Activated naive CD4-positive, alpha-beta T cell treated with anti-CD3 and anti-CD28 coated beads, Interleukin-2, amount 50 U/mL, for 72 hours (primary cell): ENCODE data around the gene MAT2A. TPM values are rescaled to one million over a fixed set of nuclear protein-coding genes. Genes with fewer than 3 reads are reported as not detected.
"Not testable (repeated sequence)": the region's sequence is repeated elsewhere in the genome, so short reads cannot be mapped to it uniquely, and the experiment has no call there.

ENCODE experiments used
- ATAC-seq, 2 donors: fragments of 150-1000 bp; cut with Tn5 transposase; 2 replicates each; pipeline ENCODE4 v1.10.0; 2021; ENCODE audit warnings: mild to moderate bottlenecking in 2 of 2, moderate library complexity in 2 of 2
- DNase-seq, 2 donors: peaks; one replicate each; pipeline ENCODE4 v3.0.0; 2021 to 2022; ENCODE audit warnings: low spot score in 2 of 2
- H3K27ac Mint-ChIP-seq, 2 donors: one replicate each; pipeline ENCODE4 v1.8.0; 2022; ENCODE audit warnings: mild to moderate bottlenecking in 2 of 2, mixed read lengths in 2 of 2
- H3K36me3 Mint-ChIP-seq, 2 donors: one replicate each; pipeline ENCODE4 v1.8.0; 2022; ENCODE audit warnings: mixed read lengths in 2 of 2
- H3K9me3 Mint-ChIP-seq, 2 donors: one replicate each; pipeline ENCODE4 v1.8.0; 2022; ENCODE audit warnings: mixed read lengths in 2 of 2
- total RNA-seq, 2 donors: library from RNA; stranded (reverse); gene quantifications; one replicate each; pipeline ENCODE4 v1.2.3, GENCODE V29; 2022

Gene MAT2A
- total RNA-seq, 2 donors from 2014 or later, result 271 to 281 TPM

GRCh38 chr2:85539361-85540132 is 579 bp downstream of the MAT2A start:
- H3K9me3 Mint-ChIP-seq, result no peaks in the 10 kb centered on the region
- peak overlapping the region; percentile 94 to 97 for H3K27ac Mint-ChIP-seq
- H3K36me3 Mint-ChIP-seq, result peaks cover 54 to 68% of the 10 kb centered on the region in 2 donors
- DNase-seq (peak; percentile 71 to 81), ATAC-seq (peak; percentile 37 to 42)

DNA sequence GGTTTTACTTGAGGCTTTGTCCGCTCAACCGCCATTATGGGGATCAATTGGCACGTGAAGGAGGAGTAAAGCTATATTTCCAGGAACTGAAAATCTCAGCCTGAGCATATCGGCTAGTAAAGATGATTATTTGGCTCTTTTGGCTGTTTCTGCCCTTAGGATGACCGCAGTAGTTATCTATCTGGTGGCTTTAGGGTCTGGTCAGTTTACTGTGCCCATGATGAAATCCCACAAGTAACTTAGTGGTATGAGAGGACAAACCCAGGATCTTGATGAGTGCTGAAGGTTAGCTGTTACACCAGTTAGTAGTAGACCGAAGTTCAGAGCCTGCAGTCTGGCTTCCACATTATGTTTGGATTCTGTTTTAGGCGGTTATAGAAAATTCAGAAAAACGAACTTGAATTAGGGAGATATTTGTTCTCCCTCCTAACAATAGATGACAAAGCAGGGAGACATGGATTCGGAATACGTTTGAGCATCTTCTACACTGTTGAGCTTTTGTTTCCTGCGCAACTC is 1.2 kb downstream of the MAT2A start:
- ATAC-seq, result no peak
- no peaks in the 10 kb centered on the region for H3K9me3 Mint-ChIP-seq
- DNase-seq, result no peak
- H3K27ac Mint-ChIP-seq, result peak overlapping the region; percentile 94 to 97
- H3K36me3 Mint-ChIP-seq, result peaks cover 55 to 69% of the 10 kb centered on the region in 2 donors

GRCh38 chr2:85541262-85541661 is 2.3 kb downstream of the MAT2A start:
- Mint-ChIP-seq H3K9me3 (no peaks in the 10 kb centered on the region), H3K27ac (peak overlapping the region; percentile 26 to 90), H3K36me3 (peaks cover 55 to 69% of the 10 kb centered on the region in 2 donors)
- DNase-seq, result no peak
- ATAC-seq, result no peak

GRCh38 chr2:85541753-85542457 is 2.9 kb downstream of the MAT2A start:
- no peak for ATAC-seq
- Mint-ChIP-seq H3K36me3 (peaks cover 55 to 69% of the 10 kb centered on the region in 2 donors), H3K9me3 (no peaks in the 10 kb centered on the region), H3K27ac (peak overlapping the region; percentile 26 to 90)
- DNase-seq, result no peak

GRCh38 chr2:85542777-85543176 is 3.8 kb downstream of the MAT2A start:
- no peak for ATAC-seq
- Mint-ChIP-seq H3K27ac (peak overlapping the region; percentile 26 to 90), H3K9me3 (no peaks in the 10 kb centered on the region), H3K36me3 (peaks cover 52 to 65% of the 10 kb centered on the region in 2 donors)
- no peak for DNase-seq

DNA sequence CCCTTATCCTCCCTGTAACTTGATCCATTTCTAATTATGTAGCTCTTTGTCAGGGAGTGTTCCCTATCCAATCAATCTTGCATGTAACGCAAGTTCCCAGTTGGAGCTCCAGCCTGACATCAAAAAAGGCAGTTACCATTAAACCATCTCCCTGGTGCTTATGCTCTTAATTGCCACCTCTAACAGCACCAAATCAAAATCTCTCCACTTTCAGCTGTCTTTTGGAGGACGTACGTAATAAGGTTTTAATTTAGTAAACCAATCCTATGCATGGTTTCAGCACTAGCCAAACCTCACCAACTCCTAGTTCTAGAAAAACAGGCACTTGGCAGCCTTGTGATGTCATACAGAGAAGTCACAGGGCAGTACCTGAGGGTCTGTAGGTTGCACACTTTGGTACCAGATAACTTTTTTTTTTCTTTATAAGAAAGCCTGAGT is 5.3 kb downstream of the MAT2A start:
- Mint-ChIP-seq H3K36me3 (peaks cover 49 to 50% of the 10 kb centered on the region in 2 donors), H3K27ac (peak overlapping the region; percentile 26 to 88)
- ATAC-seq, H3K9me3 Mint-ChIP-seq, DNase-seq: not testable (repeated sequence)

GRCh38 chr2:85544915-85545779 is 6.2 kb downstream of the MAT2A start:
- Mint-ChIP-seq H3K27ac (peak overlapping the region; percentile 73 to 78), H3K36me3 (peaks cover 44% of the 10 kb centered on the region in 2 donors)
- ATAC-seq, result peak in 1 of 2 donors; percentile 3
- not testable (repeated sequence) for DNase-seq, H3K9me3 Mint-ChIP-seq

DNA sequence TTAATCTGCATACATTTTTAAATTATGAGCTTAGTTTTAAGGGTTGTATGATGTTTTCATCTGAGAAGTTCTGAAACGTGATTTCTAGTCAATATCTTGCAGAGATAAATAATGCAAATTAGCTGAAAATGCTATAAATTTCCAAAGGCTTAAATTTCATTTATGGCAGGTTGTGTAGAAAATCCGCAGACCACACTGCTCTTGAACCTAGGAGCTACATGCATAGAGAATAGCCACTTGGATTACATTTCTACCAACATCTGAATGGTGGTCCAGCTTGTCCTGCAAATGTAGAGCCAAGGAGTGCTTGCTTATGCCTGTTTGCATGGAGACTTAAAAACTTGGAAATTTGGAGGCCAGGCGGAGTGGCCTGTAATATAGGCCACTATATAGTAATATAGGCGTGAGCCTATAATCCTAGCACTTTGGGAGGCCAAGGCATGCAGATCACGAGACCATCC is 6.8 kb downstream of the MAT2A start:
- ATAC-seq (peak; percentile 2 to 9), DNase-seq (no peak)
- Mint-ChIP-seq H3K27ac (peak overlapping the region; percentile 73 to 78), H3K9me3 (no peaks in the 10 kb centered on the region), H3K36me3 (peaks cover 37% of the 10 kb centered on the region in 2 donors)

GRCh38 chr2:85547089-85547858 is 8.3 kb downstream of the MAT2A start:
- Mint-ChIP-seq H3K9me3 (no peaks in the 10 kb centered on the region), H3K36me3 (peaks cover 22% of the 10 kb centered on the region in 2 donors), H3K27ac (peak overlapping the region; percentile 73 to 89)
- peak; percentile 1 to 2 for ATAC-seq
- DNase-seq, result no peak

- peaks cover 15% of the 10 kb centered on the region in 2 donors for H3K36me3 Mint-ChIP-seq
- peak overlapping the region; percentile 49 to 89 for H3K27ac Mint-ChIP-seq
Measured at GRCh38 chr2:85547859-85548607, 9.1 kb downstream of the MAT2A start.

DNA sequence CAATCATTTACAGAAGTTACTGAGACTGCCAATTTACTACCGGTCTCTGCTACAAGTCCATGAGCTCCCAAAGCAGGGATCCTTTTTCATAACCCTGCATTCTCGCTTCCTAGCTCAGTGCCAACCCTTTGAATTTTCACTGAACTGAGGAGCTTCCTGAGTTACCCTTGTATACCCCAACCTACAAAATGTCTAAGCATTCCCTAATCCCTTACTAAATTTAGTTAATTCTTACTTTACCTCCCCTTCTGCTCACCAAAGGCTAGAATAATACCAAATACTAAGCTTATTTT is 9.6 kb downstream of the MAT2A start:
- Mint-ChIP-seq H3K9me3 (no peaks in the 10 kb centered on the region), H3K27ac (no peak overlapping the region), H3K36me3 (peaks cover 9 to 10% of the 10 kb centered on the region in 2 donors)
- ATAC-seq, result no peak
- DNase-seq, result no peak

More at GRCh38 chr2:85547859-85548607, 9.1 kb downstream of the MAT2A start:
- ATAC-seq, result no peak
- DNase-seq, result no peak
- H3K9me3 Mint-ChIP-seq, result no peaks in the 10 kb centered on the region

DNA sequence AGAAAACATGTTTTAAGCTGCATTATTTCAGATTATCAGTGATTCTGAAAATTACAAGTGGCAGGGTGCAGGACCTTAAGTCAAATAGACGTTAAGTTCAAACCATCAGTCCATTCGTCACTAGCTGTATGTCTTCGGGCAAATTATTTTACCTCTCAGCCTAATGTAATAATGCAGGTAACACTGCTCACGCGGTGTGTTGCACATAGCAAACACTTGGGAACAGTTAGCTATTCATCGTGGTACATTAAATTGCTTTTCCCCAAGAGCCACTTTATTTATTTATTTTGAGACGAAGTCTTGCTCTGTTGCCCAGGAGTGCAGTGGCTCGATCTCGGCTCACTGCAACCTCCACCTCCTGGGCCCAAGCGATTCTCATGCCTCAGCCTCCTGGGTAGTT is 10.1 kb downstream of the MAT2A start:
- H3K9me3 Mint-ChIP-seq, result no peaks in the 10 kb centered on the region
- peaks cover 5% of the 10 kb centered on the region in 2 donors for H3K36me3 Mint-ChIP-seq
- ATAC-seq, result no peak
- DNase-seq, result no peak
- H3K27ac Mint-ChIP-seq, result no peak overlapping the region

- no peaks in the 10 kb centered on the region for H3K9me3 Mint-ChIP-seq
- no peaks in the 10 kb centered on the region for H3K36me3 Mint-ChIP-seq
- no peak for DNase-seq
- no peak overlapping the region for H3K27ac Mint-ChIP-seq
- no peak for ATAC-seq
Measured at GRCh38 chr2:85549826-85550225, 10.9 kb downstream of the MAT2A start.

- Mint-ChIP-seq H3K9me3 (no peaks in the 10 kb centered on the region), H3K36me3 (no peaks in the 10 kb centered on the region), H3K27ac (no peak overlapping the region)
- ATAC-seq (no peak), DNase-seq (no peak)
Measured at GRCh38 chr2:85550486-85550885, 11.5 kb downstream of the MAT2A start.
